Stimulated activated CD8-positive, alpha-beta memory T cell treated with anti-CD3 and anti-CD28 coated beads, Interleukin-7, amount 100 ng/mL, for 1 hour (primary cell): ENCODE measurements around the gene ATAD3B.
"Not testable (repeated sequence)": the region's sequence is repeated elsewhere in the genome, so short reads cannot be mapped to it uniquely, and the experiment has no call there.

Experiments used
- DNase-seq, 2 donors: peaks; one replicate each; pipeline ENCODE4 v3.0.0-alpha.2; 2020; ENCODE audit warnings: low read depth in 2 of 2

Gene ATAD3B

GRCh38 chr1:1533176-1533893, 61.8 kb downstream of the ATAD3B start:
- not testable (repeated sequence) for DNase-seq

DNA sequence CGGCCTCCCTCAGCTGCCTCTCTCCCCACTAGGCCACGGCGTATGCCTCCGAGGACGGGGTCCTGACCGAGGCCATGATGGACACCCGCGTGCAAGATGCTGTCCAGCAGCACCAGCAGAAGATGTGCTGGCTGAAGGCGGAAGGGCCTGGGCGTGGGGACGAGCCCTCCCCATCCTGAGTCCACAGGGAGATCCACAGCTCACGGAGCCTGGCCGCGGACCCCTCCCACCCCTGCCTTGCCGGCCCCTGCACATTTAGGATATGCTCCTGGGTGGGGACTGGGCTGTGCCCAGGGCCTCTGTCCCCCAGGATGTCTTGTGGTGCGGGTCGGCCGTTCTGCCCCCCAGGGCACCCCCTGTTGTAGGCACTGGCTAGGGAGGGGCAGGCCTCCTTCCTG, 62.3 kb downstream of the ATAD3B start:
- DNase-seq, result not testable (repeated sequence)

DNA sequence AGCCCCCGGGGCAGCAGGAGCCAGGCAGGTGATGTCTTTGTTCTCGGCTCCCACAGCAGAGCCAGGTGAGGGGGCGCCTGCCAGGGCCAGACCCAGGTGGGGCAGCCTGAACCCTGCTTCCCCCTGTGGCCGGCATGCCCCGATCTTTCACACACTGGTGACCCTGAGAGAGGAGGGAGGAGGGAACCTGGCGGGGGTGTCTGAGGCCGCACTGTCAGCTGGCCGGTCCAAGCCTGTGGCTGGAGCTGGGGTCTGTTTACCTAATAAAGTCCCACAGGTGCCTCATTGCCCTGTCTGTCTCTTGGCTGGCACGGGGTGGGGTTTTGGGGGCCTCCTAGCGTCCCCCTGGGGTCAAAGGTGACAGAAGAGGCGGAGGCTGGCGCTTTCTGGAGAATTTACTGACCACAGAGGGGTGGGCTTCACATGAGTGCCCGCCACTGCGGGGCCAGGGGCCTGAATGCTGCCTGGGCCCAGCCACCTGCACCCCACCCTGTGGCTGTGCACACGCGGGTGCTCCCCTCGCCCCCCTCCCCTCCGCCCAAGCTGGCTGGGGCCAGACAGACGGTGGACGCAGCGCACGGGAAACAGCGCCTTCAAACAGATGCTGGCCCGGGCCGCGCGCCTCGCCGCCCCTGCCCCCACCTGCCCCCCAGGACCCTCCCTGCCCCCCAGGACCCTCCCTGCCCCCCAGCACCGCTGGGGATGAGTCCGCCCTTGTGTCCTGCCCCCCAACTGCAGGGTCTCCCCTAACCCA, 63.0 kb downstream of the ATAD3B start:
- no peak for DNase-seq

DNA sequence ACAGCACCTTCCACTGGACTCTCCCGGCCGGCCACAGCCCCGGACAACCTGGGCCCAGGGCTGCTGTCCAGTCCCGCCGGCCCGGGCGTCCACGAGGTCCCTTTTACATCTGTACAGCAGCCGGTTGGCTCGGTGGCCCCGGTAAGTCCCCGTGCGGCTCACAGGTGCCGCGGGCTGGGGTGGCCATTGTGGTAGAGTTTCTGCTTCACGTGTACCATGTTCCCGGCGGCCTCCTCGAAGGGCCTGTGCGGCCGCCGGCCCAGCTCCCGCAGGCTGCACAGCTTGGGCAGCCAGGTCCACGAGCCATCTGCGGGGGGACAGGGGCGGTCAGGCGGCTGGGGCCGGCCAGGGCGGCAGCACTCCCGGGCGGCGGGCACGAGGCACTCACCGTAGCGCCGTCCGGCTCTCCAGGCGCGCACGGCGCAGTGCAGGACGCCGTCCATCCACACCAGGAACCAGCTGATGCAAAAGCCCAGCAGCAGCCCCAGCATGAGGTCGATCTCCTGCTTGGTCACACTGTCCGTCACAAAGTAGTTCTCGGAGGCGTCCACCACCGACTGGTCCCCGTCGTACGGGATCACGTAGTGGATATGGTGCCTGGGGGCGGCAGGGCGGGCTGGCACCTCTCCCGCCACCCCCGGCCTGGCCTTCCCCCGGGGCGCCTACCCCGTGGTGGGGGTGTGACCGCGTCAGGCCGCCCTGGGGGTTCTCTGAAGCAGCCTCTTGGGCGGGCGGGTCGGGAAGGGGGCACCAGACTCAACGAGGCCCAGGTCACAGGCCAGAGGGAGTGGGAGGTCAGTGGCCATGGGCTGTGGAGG, 63.8 kb downstream of the ATAD3B start:
- no peak for DNase-seq

GRCh38 chr1:1536019-1536937, 64.7 kb downstream of the ATAD3B start:
- no peak for DNase-seq

DNA sequence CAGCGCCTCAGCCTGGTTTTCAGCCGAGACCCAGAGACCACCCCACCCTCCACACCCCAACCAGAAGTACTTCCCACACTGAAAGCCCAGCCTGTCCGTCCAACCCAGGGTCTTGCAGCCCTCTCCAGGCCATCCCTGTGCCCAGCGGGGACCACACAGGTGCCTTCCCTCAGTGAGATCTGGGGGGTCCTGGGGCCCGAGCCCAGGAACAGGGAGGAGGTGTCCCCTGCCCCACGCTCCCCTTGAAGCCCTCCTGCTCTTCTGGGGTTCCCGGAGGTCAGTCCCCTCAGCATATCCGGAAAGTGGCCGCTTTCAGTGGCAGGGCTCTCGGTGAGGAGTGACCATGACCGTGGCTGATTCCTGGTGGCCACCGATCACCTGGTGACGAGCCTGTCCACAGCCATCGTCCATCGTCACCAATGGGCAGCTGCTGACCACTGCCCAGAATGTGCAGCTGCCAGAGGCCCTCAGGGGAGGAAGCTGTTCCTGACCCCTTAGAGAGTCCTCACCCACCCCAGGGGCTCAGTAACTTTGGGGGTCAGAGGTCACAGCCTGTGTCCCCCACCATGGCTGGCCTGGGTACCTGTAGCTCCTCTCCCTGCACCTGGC, 65.5 kb downstream of the ATAD3B start:
- DNase-seq, result no peak

GRCh38 chr1:1537626-1538250, 66.2 kb downstream of the ATAD3B start:
- no peak for DNase-seq

DNA sequence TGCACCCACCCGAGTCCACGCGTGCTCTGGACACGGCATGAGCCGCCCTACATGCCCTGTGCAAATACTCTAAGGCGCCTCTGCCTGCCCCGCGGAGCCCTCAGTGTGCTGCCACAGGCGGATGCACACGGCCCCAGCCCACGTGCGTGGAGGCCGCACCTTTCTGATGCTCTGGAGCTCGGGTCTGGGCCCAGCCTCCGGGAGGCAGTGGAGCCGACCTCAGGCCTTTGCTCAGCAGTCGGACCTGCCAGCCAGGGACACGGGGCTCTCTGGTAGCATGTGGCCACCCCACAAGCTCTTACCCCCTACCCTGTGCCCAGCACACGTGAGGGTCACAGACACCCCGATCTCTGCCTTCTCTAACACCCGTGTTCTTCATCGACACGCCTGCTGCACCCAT, 66.8 kb downstream of the ATAD3B start:
- DNase-seq, result no peak

DNA sequence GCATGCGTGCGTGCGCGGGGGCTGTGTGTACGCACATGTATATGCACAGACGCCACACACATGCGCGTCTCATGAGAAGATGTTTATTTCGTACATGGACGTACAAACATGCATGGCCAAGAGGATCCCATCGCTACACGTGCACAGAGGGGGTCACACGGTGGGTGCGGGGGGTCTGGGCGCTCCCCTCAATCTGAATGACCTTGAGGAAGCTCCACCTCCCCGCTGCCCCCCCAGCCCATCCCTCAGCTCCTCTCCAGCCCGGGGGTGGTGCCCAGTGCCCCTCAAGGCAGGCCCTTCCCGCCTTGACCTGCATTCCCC, 67.4 kb downstream of the ATAD3B start:
- no peak for DNase-seq

GRCh38 chr1:1539310-1540089, 67.9 kb downstream of the ATAD3B start:
- DNase-seq, result no peak

DNA sequence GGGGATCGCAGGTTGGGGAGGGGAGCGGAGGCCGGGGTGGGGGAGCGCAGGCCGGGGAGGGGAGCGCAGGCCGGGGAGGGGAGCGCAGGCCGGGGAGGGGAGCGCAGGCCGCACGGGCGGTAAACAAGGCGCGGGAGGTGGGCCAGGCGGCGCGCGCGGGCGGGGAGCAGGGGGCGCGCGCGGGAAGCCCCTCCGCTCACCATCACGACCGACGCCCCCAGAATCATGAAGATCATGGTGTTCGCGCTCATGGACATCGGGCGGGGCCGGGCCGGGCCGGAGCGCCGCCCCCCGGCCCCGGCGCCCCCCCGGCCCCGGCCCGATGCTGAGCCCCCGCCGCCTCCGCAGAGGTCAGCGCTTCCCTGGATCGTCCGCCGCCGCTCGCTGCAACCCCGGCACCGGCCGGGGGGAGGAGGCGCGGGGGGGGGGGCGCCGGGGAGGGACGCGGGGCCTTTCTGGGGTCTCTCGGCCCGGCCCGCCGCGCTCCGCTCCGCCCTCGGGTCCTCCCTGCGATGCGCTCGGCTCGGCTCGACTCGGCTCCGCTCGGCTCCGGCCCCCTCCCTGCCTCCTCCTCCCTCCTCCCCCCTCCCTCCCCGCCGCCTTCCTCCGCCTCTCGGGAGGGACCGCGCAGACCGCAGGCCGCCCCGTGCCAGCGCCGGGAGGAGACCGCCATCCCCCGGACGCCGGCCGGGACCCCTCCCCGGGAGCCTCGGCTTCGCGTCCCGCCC, 68.7 kb downstream of the ATAD3B start, which contains the start of gene TMEM240:
TSS of gene TMEM240 (minus strand) at position 535 of the 728 bp plus-strand sequence. CDS start at position 257, 278 bp downstream.
- peak; percentile 5 to 7 for DNase-seq

DNA sequence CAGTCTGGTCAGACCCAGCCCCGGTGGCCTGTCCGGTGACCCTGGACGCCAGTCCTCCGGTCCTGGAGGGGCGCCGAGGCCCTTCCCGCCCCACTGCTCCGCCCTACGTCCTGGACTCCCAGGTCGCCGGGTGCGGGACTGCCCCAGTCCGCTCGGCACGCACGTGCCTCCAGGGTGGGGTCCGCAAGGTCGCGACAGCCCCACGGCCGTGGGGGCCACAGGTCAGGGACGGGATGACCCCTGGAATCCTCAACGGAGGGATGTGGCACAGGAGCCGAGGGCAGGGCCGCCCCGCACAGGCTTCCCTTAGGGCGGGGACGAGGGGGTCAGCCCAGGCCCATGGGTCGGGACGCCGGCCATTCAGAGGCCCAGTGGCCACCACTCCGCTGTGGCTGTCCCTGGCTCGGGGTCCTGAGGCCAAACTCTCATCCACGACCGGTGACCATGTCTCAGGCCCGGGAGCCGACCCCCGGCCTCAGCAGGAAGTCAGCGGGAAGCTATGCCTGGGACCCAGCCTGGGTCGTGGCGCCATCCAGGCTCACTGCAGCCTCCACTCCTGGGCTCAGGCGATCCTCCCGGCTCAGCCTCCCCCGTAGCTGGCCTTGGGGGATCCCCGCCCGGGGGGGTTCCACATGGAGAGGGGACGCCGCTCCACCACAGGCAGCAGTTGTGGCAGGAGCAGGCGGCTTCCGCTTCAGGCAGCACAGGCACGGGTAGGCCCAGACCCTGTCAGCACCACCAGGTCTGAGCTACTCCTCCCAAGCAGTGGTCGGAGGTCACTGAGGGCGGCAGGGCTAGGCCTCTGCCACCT, 69.5 kb downstream of the ATAD3B start:
- no peak for DNase-seq

- no peak for DNase-seq
Measured at GRCh38 chr1:1541956-1542765, 70.6 kb downstream of the ATAD3B start.

- no peak for DNase-seq
Measured at GRCh38 chr1:1542766-1543705, 71.5 kb downstream of the ATAD3B start.

DNA sequence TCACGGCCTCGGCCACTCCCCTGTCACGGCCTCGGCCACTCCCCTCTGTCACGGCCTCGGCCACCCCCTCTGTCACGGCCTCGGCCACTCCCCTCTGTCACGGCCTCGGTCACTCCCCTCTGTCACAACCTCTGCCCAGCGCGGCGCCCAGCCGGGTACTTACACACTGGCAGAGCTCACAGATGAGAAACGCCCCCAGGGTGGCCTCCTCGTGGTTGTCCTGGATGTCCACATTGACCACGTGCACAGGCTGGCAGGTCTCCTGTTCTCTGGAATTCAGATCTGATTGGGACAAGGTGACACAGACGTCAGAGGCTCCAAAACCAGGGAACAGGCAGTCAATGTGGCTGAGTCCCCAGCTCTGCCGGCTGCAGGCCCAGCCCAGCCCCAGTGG, 72.1 kb downstream of the ATAD3B start:
- no peak for DNase-seq

- no peak for DNase-seq
Measured at GRCh38 chr1:1544544-1544943, 73.0 kb downstream of the ATAD3B start.
